NCI-H82 treated with DMSO at 0.1 percent for 48 hours (cell line): Measurements from ENCODE around the gene CTTN.
"Not testable (repeated sequence)": the region's sequence is repeated elsewhere in the genome, so short reads cannot be mapped to it uniquely, and the experiment has no call there.

Source experiments
- DNase-seq: peaks from one replicate; lab custom pipeline; 2025; ENCODE audit not compliant: unreplicated experiment; lab: John Stamatoyannopoulos, UW

Gene CTTN

GRCh38 chr11:70408326-70408725 is 10.0 kb downstream of the CTTN start:
- not testable (repeated sequence) for DNase-seq

GRCh38 chr11:70409437-70409836 is 11.1 kb downstream of the CTTN start:
- no peak for DNase-seq

- DNase-seq: no peak
Observed at GRCh38 chr11:70409871-70410270, 11.5 kb downstream of the CTTN start.

- no peak for DNase-seq
Observed at GRCh38 chr11:70410276-70411205, 12.2 kb downstream of the CTTN start.

- DNase-seq: no peak
Observed at GRCh38 chr11:70411713-70412452, 13.6 kb downstream of the CTTN start.

- no peak for DNase-seq
Observed at GRCh38 chr11:70413151-70413550, 14.8 kb downstream of the CTTN start.

GRCh38 chr11:70414341-70415100 is 16.2 kb downstream of the CTTN start:
- no peak for DNase-seq

GRCh38 chr11:70415191-70415590 is 16.9 kb downstream of the CTTN start:
- no peak for DNase-seq

- DNase-seq: no peak
Observed at GRCh38 chr11:70415642-70416395, 17.5 kb downstream of the CTTN start.

GRCh38 chr11:70416881-70417280 is 18.6 kb downstream of the CTTN start:
- DNase-seq: no peak

- DNase-seq: no peak
Observed at GRCh38 chr11:70418130-70418529, 19.8 kb downstream of the CTTN start.

GRCh38 chr11:70419307-70420007 is 21.1 kb downstream of the CTTN start:
- DNase-seq: no peak

GRCh38 chr11:70420008-70420464 is 21.7 kb downstream of the CTTN start:
- no peak for DNase-seq

GRCh38 chr11:70420496-70420895 is 22.2 kb downstream of the CTTN start:
- DNase-seq: no peak

GRCh38 chr11:70421123-70421522 is 22.8 kb downstream of the CTTN start:
- no peak for DNase-seq

GRCh38 chr11:70422692-70423522 is 24.6 kb downstream of the CTTN start:
- no peak for DNase-seq

GRCh38 chr11:70423523-70424505 is 25.5 kb downstream of the CTTN start:
- no peak for DNase-seq
